ENCODE results near the gene C1QTNF6. TPM values are rescaled to one million over a fixed set of nuclear protein-coding genes. Genes with fewer than 3 reads are reported as not detected.

C1QTNF6 gene
- total RNA-seq, 1 donor from 2014 or later = 6.1 TPM

DNA sequence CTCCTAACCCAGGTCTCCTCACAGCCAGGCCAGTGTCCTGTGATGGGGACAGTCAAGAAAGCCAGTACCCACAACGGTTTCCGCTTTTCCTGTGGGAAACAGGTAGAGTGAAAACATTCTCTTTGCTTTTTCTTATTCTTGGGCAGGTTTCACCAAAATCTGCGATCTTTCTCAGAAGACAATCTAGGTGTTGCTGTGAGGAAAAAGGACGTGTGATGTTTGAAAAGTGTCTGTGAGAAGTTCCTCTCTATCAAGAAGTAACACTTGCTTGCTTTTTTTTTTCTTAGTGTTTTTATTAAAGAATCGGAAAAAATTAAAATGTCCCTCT is 29.1 kb downstream of the C1QTNF6 start:
- Histone ChIP-seq H3K4me3 (no peak overlapping the region), H3K27ac (no peak overlapping the region), H3K27me3 (no peaks in the 10 kb centered on the region), H3K9me3 (no peaks in the 10 kb centered on the region), H3K36me3 (no peaks in the 10 kb centered on the region), H3K4me1 (no peaks in the 10 kb centered on the region)
- TF ChIP-seq, protein P1, sequence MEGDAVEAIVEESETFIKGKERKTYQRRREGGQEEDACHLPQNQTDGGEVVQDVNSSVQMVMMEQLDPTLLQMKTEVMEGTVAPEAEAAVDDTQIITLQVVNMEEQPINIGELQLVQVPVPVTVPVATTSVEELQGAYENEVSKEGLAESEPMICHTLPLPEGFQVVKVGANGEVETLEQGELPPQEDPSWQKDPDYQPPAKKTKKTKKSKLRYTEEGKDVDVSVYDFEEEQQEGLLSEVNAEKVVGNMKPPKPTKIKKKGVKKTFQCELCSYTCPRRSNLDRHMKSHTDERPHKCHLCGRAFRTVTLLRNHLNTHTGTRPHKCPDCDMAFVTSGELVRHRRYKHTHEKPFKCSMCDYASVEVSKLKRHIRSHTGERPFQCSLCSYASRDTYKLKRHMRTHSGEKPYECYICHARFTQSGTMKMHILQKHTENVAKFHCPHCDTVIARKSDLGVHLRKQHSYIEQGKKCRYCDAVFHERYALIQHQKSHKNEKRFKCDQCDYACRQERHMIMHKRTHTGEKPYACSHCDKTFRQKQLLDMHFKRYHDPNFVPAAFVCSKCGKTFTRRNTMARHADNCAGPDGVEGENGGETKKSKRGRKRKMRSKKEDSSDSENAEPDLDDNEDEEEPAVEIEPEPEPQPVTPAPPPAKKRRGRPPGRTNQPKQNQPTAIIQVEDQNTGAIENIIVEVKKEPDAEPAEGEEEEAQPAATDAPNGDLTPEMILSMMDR (IDR thresholded peaks at IDR 0.05) = no peak
- intact Hi-C loops (cut with DNase I) = no loop called here
- no peak for DNase-seq
- ATAC-seq = no peak

DNA sequence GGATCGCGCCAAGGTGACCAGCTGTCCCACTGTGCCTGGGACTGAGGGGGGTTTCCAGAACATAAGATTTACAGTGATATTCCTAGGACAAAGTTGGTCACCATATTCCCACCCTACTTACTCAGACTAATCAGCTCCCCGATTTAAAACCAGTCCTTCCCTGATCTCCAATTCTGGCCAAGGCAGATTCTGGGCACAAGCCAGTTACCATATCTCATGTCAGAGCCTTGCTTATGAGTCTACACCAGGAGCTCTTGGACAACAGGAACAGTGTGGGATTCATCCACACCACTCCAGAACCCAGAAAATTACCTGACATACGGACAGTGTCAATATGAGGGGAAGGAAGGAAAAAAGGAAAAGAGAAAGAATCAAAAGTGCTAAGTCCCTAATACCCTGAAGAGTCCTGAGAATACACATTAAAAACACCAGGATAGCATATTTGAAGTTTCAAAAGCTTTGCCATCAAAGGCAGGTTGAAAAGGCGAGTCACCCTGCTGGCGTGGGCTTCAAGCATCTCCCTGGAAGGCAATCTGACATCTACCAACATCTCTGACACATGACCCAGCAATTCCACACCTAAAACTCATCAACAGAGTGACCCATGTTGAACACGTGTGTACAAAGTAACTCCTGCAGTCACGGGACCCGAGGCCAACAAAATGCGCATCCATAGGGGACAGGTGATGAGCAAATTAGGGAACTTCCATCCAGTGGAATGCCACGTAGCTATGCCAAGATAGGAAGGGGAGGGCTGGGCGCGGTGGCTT is 30.3 kb downstream of the C1QTNF6 start:
- H3K9me3 ChIP-seq = no peaks in the 10 kb centered on the region
- H3K27me3 ChIP-seq = no peaks in the 10 kb centered on the region
- H3K4me3 ChIP-seq = no peak overlapping the region
- no peak for ATAC-seq
- no peak overlapping the region for H3K27ac ChIP-seq
- no peaks in the 10 kb centered on the region for H3K36me3 ChIP-seq
- no peak for DNase-seq
- intact Hi-C loops (cut with DNase I) = no loop called here
- H3K4me1 ChIP-seq = no peaks in the 10 kb centered on the region
- TF ChIP-seq, protein P1 (IDR thresholded peaks at IDR 0.05) = no peak

DNA sequence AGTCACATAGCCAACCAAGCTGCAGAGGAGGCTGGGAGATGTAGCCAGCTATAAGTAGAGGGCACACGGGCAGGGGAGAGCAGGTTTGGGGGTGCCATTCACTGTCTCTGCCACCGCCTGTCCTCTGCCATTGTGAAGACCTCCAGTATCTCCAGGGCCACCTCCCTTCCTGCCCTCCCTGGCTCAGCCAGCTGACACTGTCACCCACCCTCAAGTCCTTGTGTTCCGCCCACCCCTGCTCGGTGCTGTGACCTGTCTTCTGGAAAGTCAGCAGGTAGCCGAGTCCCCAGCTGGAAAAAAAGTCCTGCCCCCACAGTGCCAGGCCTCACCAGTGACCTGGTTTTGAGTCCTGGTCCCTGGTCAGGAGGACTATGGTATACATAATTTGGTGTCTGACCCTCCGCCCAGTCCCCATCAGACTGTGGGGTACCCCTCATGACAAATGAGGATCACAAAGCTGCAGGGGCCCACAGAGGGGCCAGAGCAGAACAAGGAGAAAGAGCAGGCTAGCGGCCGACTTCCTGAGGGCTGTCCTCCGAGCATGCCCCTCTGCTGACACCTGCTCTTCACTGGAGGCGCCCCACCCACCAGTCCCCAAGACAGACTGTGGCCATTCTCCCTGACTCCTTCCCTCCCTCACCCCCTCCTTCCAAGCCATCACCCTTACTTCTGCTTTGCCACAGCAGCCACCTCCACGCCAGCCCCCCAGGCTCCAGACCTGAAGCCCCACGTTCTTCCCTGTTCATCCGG is 31.2 kb downstream of the C1QTNF6 start:
- intact Hi-C loops (cut with DNase I) = no loop called here
- no peak for DNase-seq
- no peaks in the 10 kb centered on the region for H3K4me1 ChIP-seq
- no peak overlapping the region for H3K27ac ChIP-seq
- H3K9me3 ChIP-seq = no peaks in the 10 kb centered on the region
- no peak for ATAC-seq
- H3K4me3 ChIP-seq = no peak overlapping the region
- H3K36me3 ChIP-seq = no peaks in the 10 kb centered on the region
- no peaks in the 10 kb centered on the region for H3K27me3 ChIP-seq
- TF ChIP-seq, protein P1 (IDR thresholded peaks at IDR 0.05) = no peak

DNA sequence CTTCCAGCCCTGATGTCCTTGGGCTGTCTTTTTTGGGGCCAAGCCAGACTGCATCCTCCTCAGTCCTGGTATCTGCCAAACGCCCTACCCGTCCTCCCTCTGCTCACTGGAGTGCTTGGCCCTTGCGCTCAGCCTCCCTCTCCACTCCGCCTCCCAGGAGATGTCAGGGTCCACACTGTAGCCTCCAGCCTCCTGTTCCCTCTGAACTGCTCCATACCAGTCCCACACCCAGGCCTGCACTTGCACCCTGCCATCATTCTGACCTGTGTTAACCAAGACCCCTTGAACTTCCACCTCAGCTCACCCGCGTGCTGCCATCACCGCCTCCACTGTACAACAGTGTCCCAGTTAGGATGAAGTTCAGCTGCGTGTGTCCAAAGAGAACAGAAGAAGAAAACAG is 32.1 kb downstream of the C1QTNF6 start:
- TF ChIP-seq, protein P1 (IDR thresholded peaks at IDR 0.05) = no peak
- Histone ChIP-seq H3K27ac (no peak overlapping the region), H3K9me3 (no peaks in the 10 kb centered on the region), H3K27me3 (no peaks in the 10 kb centered on the region), H3K36me3 (no peaks in the 10 kb centered on the region), H3K4me1 (no peaks in the 10 kb centered on the region), H3K4me3 (no peak overlapping the region)
- ATAC-seq = no peak
- intact Hi-C loops (cut with DNase I) = no loop called here
- DNase-seq = no peak

DNA sequence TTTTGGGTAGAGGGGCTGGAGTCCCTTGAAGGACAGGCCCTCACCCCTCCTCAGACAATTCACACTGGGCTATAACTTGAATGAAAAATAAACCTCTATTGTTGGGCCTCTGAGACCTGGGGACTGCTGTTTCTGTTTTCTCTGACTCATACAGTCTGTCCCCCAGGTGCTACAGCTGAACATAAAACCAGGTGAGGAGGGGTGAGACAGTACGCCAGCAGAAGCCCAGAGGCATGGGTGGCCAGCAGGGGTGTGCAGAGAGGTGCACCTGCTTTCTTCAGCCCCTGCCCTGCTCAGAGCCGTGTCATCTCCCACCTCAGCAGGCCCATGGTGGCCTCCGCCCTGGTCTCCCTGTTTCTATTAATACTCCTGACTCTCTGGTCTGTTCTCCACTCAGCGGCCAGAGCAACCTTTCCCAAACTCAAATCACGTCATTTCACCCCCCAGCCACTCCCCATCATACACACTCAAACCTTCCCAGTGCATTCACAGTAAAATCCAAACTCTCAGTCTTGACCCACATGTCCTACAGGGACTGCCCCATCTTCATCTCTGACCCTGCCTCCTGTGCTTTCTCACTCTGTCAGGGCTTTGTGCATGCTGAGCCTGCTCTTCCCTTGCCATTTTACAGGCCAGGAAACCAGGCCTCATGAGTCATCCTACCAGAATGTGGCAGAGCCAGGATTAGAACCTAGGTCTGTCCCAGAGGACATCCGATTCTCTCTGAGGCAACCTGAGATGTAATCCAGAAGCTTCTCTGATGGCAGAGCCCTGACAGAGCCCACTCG is 32.9 kb downstream of the C1QTNF6 start:
- no peak for DNase-seq

More for the DNA sequence above, 32.9 kb downstream of the C1QTNF6 start:
- Histone ChIP-seq H3K4me3 (no peak overlapping the region), H3K9me3 (no peaks in the 10 kb centered on the region), H3K27ac (no peak overlapping the region), H3K4me1 (no peaks in the 10 kb centered on the region), H3K36me3 (no peaks in the 10 kb centered on the region), H3K27me3 (no peaks in the 10 kb centered on the region)
- intact Hi-C loops (cut with DNase I) = no loop called here
- ATAC-seq = no peak
- TF ChIP-seq, protein P1 (IDR thresholded peaks at IDR 0.05) = no peak

Data from upper lobe of right lung (tissue), 1 donor.